Measurements from ENCODE around the gene DNAJB13.
"Not testable (repeated sequence)": the region's sequence is repeated elsewhere in the genome, so short reads cannot be mapped to it uniquely, and the experiment has no call there.

Gene DNAJB13

GRCh38 chr11:73978576-73979086 is 27.8 kb downstream of the DNAJB13 start:
- no peak for DNase-seq

DNA sequence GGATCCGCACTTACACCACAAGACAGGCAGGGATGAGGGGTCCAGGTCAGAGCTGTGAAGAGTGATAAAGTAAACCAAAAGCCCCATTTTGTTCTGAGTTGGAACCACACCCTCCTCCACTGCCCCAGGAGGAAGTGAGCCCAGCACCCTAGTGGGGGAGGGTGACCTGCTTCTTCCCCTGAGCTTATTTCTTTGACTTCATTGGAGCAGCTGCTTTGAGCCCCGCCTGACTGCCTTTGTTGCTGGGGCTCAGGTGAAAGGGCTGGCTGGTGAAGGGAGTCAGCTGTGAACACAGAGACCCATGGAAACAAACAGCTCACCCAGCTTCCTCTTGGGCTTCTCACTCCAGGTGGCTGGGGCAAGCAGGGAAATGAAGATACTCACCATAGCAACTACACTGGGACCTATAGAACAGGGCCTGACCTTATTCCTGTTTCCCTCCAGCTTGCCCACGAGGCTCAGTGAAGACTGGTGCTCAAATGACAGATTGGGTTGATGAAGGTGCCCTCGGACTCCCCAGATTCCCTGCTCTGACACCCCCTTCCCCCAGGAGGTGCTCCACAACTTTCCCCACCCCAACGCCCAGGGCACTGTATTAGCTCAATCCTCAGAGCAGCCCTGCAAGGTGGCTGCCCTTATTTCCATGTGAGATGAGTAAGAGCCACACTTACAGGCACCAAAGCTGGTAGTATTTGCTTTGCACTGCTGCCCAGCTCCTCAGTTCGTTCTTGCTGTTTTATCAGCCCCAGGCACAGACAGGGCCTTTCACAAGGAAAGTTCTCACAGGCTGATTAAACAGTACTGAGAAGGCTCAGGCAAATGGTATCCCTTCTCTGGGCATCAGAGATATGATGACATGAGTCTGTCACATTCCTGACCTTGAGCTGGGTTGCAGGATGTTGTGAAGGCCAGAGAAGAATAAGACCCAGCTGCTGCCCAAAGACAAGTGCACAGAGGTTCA is 29.5 kb downstream of the DNAJB13 start:
- no peak for DNase-seq

- DNase-seq, result no peak
Observed at GRCh38 chr11:73981051-73981805, 30.4 kb downstream of the DNAJB13 start.

DNA sequence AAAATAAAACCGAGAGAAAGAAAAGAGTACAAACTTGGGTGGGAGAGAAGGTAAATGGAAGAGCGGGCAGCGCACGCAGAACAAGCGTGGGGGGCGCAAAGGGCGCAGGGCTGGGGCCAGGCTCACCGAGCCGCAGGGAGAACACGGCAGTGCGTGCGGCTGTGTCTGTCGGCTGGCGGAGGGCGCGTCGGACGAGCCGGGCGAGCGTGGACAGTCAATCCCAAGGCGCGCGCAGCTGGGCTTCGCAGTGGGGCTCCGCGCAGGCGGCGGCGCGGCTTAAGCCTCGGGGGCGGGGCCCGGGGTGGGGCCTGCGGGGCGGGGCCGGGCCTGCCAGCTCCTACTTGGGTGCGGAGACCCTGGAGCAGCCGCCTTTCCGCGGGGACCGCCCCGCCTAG is 31.8 kb downstream of the DNAJB13 start, which contains the start of gene UCP2:
Gene UCP2 (minus strand): TSS at position 249 of the 395 bp plus-strand sequence. CDS start 4,465 bp downstream, outside the sequence.
- no peak for DNase-seq

- peak; percentile 97 for DNase-seq
Observed at GRCh38 chr11:73982990-73983740, 32.3 kb downstream of the DNAJB13 start.

GRCh38 chr11:73983741-73984538 is 33.1 kb downstream of the DNAJB13 start:
- no peak for DNase-seq

GRCh38 chr11:73985661-73986060 is 34.8 kb downstream of the DNAJB13 start:
- DNase-seq, result not testable (repeated sequence)

GRCh38 chr11:73988227-73988626 is 37.4 kb downstream of the DNAJB13 start:
- no peak for DNase-seq

- DNase-seq, result no peak
Observed at GRCh38 chr11:73989156-73989555, 38.3 kb downstream of the DNAJB13 start.

DNA sequence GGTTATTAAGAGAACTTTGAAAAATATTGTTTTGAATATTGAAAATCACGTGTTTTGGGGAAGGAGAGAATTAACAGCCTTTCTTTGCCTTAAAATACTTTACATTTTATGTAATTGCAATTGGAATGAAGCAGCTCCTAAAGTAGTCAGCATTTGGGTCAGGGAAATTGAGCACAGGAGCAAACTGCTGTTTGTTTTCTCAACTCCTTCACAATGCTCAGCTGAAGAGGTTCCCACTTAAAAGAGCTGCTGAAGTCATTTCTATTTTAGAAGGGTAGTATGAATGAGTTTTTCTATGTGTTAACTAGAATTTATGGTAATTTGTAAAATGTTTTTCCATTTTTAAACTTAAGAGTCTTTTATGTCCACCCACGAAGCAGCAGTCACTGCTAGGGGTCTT is 39.9 kb downstream of the DNAJB13 start:
- no peak for DNase-seq

GRCh38 chr11:73991471-73992006 is 40.7 kb downstream of the DNAJB13 start:
- no peak for DNase-seq

DNA sequence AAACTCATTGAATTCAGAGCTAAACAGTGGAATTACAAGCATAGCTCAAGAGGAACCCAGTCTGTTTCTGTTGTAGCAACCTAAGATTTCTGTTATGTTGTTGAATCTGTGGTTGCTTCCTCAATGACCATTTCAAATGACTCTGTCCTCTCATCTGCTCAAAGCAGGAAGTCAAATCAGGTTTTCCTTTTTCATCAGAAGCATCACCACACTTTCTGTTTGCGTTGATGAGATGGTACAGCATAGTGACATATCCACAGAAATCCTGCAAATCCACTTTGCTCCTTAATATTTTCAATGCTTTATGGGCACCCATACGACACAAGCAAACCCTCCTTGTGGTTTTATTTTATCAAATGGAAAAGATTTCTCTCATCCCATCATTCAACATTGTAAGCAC is 44.4 kb downstream of the DNAJB13 start:
- DNase-seq, result no peak

GRCh38 chr11:73995731-73996130 is 44.9 kb downstream of the DNAJB13 start:
- no peak for DNase-seq

DNA sequence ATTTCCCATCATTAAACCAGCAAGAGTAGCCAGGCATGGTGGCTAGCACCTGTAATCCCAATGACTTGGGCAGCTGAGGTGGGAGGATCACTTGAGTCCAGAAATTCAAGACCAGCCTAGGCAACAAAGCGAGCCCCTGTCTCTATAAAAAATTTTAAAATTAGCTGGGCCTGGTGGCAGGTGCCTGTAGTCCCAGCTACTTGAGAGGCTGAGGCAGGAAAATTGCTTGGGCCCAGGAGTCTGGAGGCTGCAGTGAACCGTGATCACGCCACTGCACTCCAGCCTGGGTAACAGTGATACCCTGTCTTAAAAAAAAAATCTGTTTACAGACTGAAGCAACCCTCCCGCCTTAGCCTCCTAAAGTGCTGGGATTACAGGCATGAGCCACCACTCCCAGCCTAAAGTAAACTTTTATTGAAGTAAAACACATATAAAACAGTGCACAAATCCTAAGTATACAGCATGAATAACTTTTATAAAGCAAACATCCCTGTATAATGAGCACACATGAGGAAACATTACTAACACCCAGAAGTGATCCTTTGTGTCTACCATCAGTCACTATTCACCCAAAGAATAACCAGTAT is 45.4 kb downstream of the DNAJB13 start:
- DNase-seq, result no peak

GRCh38 chr11:73997120-73997770 is 46.4 kb downstream of the DNAJB13 start:
- no peak for DNase-seq

DNA sequence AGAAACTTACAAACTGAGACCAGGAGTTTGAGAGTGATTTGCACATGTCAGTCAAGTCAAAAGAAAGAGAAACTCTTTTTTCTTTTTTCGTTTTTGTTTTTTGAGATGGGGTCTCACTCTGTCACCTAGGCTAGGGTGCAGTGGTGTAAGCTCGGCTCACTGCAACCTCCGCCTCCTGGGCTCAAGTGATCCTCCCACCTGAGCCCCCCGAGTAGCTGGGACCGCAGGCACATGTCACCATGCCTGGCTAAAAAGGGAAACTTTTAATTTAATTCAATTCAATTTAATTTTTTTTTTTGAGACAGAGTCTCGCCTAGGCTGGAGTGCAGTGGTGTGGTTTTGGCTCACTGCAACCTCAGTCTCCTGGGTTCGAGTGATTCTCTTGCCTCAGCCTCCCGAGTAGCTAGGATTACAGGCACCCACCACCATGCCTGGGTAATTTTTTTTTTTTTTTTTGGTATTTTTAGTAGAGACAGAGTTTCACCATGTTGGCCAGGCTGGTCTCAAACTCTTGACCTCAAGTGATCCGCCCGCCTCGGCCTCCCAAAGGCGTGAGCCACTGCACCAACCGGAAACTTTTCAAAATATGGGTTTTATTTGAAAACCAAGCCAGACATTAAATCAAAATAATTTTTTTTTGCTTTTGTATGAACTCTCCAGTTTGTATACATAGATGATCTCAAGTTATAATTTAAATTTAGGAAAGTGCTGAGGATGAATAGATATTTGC is 48.2 kb downstream of the DNAJB13 start:
- DNase-seq, result no peak

- no peak for DNase-seq
Observed at GRCh38 chr11:73999581-74000306, 48.9 kb downstream of the DNAJB13 start.

GRCh38 chr11:74000307-74001133 is 49.7 kb downstream of the DNAJB13 start:
- DNase-seq, result no peak
